Right atrium auricular region (tissue), 2 donors: ENCODE data around the gene RBMY1F. TPM values are rescaled to one million over a fixed set of nuclear protein-coding genes. Genes with fewer than 3 reads are reported as not detected.
"Not testable (repeated sequence)": the region's sequence is repeated elsewhere in the genome, so short reads cannot be mapped to it uniquely, and the experiment has no call there.

ENCODE experiments used
- DNase-seq: peaks from one replicate; pipeline ENCODE4 v3.0.0-alpha.2; 2019; ENCODE audit warnings: low spot score
- H3K27ac ChIP-seq, 2 donors: fragments of 200-600 bp; sonication (generic); 1 replicate in 1 of 2; 2 replicates in 1 of 2; pipeline ENCODE4 v1.5.1; 2016 to 2019
- H3K27me3 ChIP-seq, 2 donors: fragments of 200-600 bp; sonication (generic); one replicate each; pipeline versions ENCODE4 v1.5.1 to v1.6.0; 2017 to 2019
- H3K36me3 ChIP-seq: fragments of 200-600 bp; sonication (generic); one replicate; pipeline ENCODE4 v1.5.1; 2016
- H3K4me1 ChIP-seq, 2 donors: fragments of 200-600 bp; sonication (generic); one replicate each; pipeline versions ENCODE4 v1.5.1 to v1.6.0; 2017 to 2019
- H3K4me3 ChIP-seq, 2 donors: fragments of 200-600 bp; sonication (generic); 1 replicate in 1 of 2; 2 replicates in 1 of 2; pipeline ENCODE4 v1.5.1; 2017 to 2019; ENCODE audit warnings: mild to moderate bottlenecking in 1 of 2, moderate library complexity in 1 of 2
- H3K9me3 ChIP-seq, 2 donors: fragments of 200-600 bp; sonication (generic); one replicate each; pipeline ENCODE4 v1.5.1; 2019
- total RNA-seq, 2 donors: library from RNA; depleted of rRNA; stranded (reverse); fragments of >200 nt; gene quantifications; one replicate each; pipeline ENCODE4 v1.1.0, GENCODE V29; 2016

RBMY1F gene
- total RNA-seq: not detected

DNA sequence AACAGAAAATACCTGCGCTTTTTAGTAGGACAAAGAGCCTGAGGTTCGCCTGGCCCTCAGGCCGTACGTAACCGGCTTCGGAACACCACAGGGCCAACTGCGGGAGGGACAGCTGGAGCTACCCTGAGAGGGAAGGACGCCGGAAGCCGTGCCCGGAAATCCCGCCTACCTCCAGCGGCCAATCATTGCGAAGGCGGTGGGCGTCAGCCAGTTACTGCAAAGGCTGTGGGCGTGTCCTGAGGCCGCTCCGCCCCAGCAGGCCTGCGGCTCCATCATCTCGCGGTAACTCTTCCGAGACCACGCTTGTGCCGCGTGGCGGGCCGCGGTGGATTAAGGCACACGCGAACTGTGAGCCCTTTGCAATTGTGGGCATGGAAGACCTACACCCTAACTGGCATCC, at the start of gene RBMY1F:
RBMY1F (minus strand) TSS at position 101 of the 400 bp plus-strand sequence. CDS start 1,954 bp downstream, outside the sequence.
- H3K27me3 ChIP-seq, H3K36me3 ChIP-seq, H3K27ac ChIP-seq, H3K4me1 ChIP-seq, H3K4me3 ChIP-seq, H3K9me3 ChIP-seq, DNase-seq: not testable (repeated sequence)

DNA sequence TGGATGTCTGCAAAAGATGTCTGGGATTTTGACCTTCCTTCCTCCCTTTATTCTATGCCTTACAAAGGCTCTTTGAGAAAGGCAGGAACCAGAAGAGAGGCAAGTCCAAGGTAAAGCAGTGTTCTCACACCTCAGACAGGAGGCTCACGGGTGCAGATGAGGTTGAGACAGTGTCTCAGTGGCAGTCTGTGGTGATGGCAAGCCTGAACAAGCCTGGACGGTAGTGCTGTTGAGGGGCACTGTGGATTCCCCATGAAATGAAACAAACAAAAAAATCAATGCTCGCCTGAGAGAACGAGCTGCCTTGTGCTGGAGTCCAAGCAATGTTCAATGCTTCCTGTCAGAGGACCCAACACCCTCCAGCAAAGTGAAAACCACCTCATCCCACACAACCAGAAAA, 31.6 kb downstream of the RBMY1F start:
- H3K4me1 ChIP-seq, H3K36me3 ChIP-seq, H3K27me3 ChIP-seq, DNase-seq, H3K9me3 ChIP-seq, H3K27ac ChIP-seq, H3K4me3 ChIP-seq: not testable (repeated sequence)

DNA sequence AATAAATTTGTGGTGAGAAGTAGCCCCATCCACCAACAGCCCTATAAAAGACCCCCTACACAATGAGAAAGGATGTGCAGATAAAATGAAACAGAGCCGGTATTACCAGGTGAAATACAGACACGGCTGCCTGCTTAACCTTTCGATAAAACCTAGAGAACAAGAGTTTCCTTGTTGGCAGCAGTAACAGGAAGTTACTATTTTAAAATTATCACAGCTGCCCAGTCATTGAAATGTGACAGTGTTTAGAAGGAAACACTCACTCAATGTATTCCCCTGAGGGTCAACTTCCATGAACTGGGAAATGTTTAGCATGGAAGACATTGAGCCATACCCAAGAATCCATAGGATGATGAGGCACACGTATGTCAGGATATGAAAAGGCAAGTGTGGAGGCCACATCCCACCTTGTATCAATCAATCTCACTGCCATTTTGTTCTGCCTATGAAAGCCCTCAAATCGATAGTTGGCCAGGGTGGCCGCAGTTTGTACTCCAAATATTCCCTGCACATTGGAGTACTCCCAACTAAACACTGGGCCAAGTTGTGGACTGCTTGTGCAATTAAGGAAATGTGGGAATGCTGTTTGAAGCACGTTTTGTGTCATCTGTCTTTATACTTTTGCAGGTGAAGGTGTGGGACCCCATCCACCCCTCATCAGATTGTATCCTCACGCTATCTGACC, 41.6 kb downstream of the RBMY1F start:
- H3K9me3 ChIP-seq, H3K4me1 ChIP-seq, H3K27me3 ChIP-seq, DNase-seq, H3K27ac ChIP-seq, H3K4me3 ChIP-seq, H3K36me3 ChIP-seq: not testable (repeated sequence)

DNA sequence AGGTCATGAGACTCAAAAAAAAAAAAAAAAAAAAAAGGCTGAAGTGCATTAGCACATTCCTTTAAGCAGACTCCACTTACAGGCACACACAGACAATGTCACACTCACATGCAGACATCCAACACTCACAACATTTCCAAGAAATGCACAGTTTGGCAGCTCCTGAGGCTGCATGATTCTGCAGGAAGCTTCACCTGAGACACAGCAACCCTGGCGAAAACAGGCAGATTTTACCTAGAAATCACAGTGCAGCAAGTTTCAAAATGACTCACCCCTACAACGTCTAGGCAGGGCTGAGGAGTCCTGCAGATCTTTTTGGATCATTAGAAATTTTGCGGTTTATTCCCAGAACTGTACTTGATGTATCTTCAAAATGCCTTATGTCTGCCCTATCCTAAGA, 48.0 kb downstream of the RBMY1F start:
- H3K9me3 ChIP-seq, H3K4me1 ChIP-seq, H3K4me3 ChIP-seq, H3K27ac ChIP-seq, DNase-seq, H3K27me3 ChIP-seq, H3K36me3 ChIP-seq: not testable (repeated sequence)

DNA sequence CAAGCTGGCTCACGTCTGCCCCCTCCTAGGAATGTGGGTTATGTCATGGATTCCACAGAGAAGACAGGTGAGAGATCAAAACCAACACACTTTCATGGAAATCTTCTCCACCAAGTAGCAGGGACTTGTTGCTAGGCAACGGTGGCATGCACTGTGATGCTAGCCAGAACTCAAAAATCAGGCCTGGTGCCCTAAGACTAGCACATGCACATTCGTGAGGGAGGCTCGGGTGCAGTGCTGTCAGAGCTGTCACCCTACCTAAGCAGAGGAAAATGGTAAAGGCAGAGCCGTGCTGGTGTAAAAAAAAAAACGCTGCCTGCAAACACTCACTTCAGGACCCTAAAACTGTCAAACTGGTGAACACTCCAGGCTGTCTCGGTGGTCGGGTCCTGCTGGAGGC, 52.2 kb downstream of the RBMY1F start:
- H3K27ac ChIP-seq, H3K36me3 ChIP-seq: not testable (repeated sequence)

More for the DNA sequence above, 52.2 kb downstream of the RBMY1F start:
- not testable (repeated sequence) for H3K4me1 ChIP-seq, H3K9me3 ChIP-seq, DNase-seq, H3K4me3 ChIP-seq, H3K27me3 ChIP-seq

Other genes starting within 250 kb of the RBMY1F start
- not detected for gene RBMY1J, start 220.5 kb upstream of the RBMY1F start, total RNA-seq